ENCODE data around the gene VAV3. TPM values are rescaled to one million over a fixed set of nuclear protein-coding genes. Genes with fewer than 3 reads are reported as not detected.
"Not testable (repeated sequence)": the region's sequence is repeated elsewhere in the genome, so short reads cannot be mapped to it uniquely, and the experiment has no call there.

VAV3 gene
- polyA plus RNA-seq, 2 donors: 23.9 to 35.5 TPM

DNA sequence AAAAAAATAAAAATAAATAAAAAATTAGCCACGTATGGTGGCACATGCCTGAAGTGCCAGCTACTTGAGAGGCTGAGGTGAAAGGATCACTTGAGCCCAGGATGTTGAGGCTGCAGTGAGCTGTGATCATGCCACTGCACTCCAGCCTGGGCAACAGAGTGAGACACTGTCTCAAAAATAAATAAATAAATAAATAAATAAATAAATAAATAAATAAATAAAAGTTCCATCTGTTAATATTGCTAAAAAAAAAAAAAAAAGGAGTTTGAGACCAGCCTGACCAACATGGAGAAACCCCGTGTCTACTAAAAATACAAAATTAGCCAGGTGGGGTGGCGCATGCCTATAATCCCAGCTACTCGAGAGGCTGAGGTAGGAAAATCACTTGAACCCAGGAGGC is 244.8 kb downstream of the VAV3 start:
- H3K9me3 ChIP-seq (ENCODE audit: control insufficient read depth in 2 of 2, insufficient read depth in 1 of 2, low read depth in 1 of 2, low read length in 1 of 2); H3K4me3 ChIP-seq (ENCODE audit: low read depth in 1 of 2, low read length in 2 of 2); H3K4me1 ChIP-seq (ENCODE audit: control insufficient read depth in 2 of 2, insufficient read depth in 2 of 2, low read length in 1 of 2); H3K27ac ChIP-seq (ENCODE audit: low read depth in 2 of 2, low read length in 1 of 2); H3K36me3 ChIP-seq (ENCODE audit: control insufficient read depth in 2 of 2, insufficient read depth in 2 of 2, low read length in 1 of 2); H3K27me3 ChIP-seq (ENCODE audit: control insufficient read depth in 1 of 2, insufficient read depth in 2 of 2, low read length in 2 of 2): not testable (repeated sequence)
- 89 to 96% methylated on average over 4 of the region's 4 CpGs for WGBS, 2 donors

DNA sequence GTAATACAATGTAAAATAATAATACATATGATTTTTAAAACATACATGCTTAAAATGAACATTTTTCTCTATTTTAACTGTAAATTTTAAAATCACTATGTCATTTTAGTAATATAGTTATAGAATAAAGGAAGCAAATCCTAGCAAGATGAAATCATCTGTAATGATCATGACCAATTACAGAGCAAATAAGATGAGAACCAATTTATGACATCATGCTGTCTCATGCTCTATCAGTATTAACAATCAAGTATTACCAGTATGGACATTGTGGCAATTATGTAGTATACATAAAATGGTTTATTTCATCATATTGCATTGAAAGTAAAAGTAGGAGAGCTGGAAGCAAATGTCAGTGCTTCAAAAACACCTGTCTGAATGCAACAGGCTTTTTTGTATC is 255.0 kb downstream of the VAV3 start:
- Histone ChIP-seq H3K4me3 (ENCODE audit: low read depth in 1 of 2, low read length in 2 of 2) (no peak overlapping the region), H3K36me3 (ENCODE audit: control insufficient read depth in 2 of 2, insufficient read depth in 2 of 2, low read length in 1 of 2) (no peaks in the 10 kb centered on the region), H3K27me3 (ENCODE audit: control insufficient read depth in 1 of 2, insufficient read depth in 2 of 2, low read length in 2 of 2) (no peaks in the 10 kb centered on the region), H3K4me1 (ENCODE audit: control insufficient read depth in 2 of 2, insufficient read depth in 2 of 2, low read length in 1 of 2) (no peaks in the 10 kb centered on the region), H3K27ac (ENCODE audit: low read depth in 2 of 2, low read length in 1 of 2) (no peak overlapping the region), H3K9me3 (ENCODE audit: control insufficient read depth in 2 of 2, insufficient read depth in 1 of 2, low read depth in 1 of 2, low read length in 1 of 2) (no peaks in the 10 kb centered on the region)

DNA sequence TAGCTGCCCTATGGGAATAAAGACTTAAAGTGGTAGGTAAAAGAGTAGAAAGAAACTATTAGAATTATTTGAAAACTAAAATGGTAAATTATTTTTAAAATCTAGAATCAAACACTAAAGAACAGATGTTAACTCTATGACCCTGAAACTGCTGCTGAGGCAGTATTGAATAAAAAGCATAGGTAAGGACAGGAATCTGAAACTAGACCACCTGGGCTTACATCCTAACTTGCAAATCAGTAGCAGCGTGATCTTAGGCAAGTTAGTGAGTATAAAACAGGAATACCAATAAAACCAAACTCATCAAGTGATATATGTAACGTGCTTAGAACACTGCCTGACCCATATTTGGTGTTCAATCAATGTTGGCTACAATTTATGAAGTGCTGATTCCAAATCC is 257.9 kb downstream of the VAV3 start:
- H3K27me3 ChIP-seq (ENCODE audit: control insufficient read depth in 1 of 2, insufficient read depth in 2 of 2, low read length in 2 of 2): no peaks in the 10 kb centered on the region
- no peak overlapping the region for H3K4me3 ChIP-seq (ENCODE audit: low read depth in 1 of 2, low read length in 2 of 2)
- H3K9me3 ChIP-seq (ENCODE audit: control insufficient read depth in 2 of 2, insufficient read depth in 1 of 2, low read depth in 1 of 2, low read length in 1 of 2): no peaks in the 10 kb centered on the region
- H3K4me1 ChIP-seq (ENCODE audit: control insufficient read depth in 2 of 2, insufficient read depth in 2 of 2, low read length in 1 of 2): no peaks in the 10 kb centered on the region
- no peak overlapping the region for H3K27ac ChIP-seq (ENCODE audit: low read depth in 2 of 2, low read length in 1 of 2)
- H3K36me3 ChIP-seq (ENCODE audit: control insufficient read depth in 2 of 2, insufficient read depth in 2 of 2, low read length in 1 of 2): peaks cover 0 to 2% of the 10 kb centered on the region in 2 donors
- WGBS, 2 donors: 83 to 90% methylated on average over 2 of the region's 2 CpGs

DNA sequence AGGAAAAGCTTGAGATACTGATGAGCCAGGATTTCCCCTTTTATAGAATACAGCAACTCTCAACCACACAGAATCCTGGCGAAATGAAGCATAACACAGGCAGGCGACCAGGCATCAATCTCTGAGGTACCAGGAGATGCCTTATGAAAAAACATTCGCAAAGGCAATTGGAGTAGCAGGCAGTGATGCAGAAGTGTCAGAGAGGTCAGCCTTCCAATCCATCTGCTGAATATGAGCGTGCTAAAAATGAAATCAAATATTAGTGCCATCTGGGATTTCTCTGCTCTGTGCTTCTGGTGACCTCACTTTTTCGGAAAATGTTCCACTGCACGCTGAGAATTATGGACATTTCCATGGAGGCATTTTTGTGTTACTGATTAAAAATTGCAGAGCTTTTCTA is 258.8 kb downstream of the VAV3 start:
- Histone ChIP-seq H3K27me3 (ENCODE audit: control insufficient read depth in 1 of 2, insufficient read depth in 2 of 2, low read length in 2 of 2) (no peaks in the 10 kb centered on the region), H3K9me3 (ENCODE audit: control insufficient read depth in 2 of 2, insufficient read depth in 1 of 2, low read depth in 1 of 2, low read length in 1 of 2) (no peaks in the 10 kb centered on the region), H3K36me3 (ENCODE audit: control insufficient read depth in 2 of 2, insufficient read depth in 2 of 2, low read length in 1 of 2) (peaks cover 0 to 2% of the 10 kb centered on the region in 2 donors), H3K4me3 (ENCODE audit: low read depth in 1 of 2, low read length in 2 of 2) (no peak overlapping the region), H3K4me1 (ENCODE audit: control insufficient read depth in 2 of 2, insufficient read depth in 2 of 2, low read length in 1 of 2) (no peaks in the 10 kb centered on the region), H3K27ac (ENCODE audit: low read depth in 2 of 2, low read length in 1 of 2) (no peak overlapping the region)
- WGBS, 2 donors: 82 to 84% methylated on average over 6 of the region's 6 CpGs

DNA sequence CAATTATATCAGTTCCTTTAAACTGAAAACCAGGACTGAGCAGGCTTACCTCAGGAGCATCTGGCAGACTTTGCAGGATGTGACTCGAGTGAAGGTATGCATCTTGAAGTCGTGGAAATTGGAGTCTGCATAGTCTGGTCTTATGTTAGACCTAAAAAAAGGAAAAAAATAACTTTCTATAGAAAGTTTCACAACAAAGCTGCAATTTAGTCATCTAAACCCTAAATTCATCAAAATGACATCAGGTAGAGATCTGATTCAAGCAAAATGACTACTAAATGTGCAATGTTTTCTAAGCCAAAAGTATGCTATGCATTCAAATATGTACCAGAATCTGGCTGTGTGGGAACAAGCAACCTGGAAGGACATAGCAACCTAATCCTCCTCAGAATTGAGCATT is 260.1 kb downstream of the VAV3 start:
- Histone ChIP-seq H3K4me3 (ENCODE audit: low read depth in 1 of 2, low read length in 2 of 2) (no peak overlapping the region), H3K4me1 (ENCODE audit: control insufficient read depth in 2 of 2, insufficient read depth in 2 of 2, low read length in 1 of 2) (no peaks in the 10 kb centered on the region), H3K36me3 (ENCODE audit: control insufficient read depth in 2 of 2, insufficient read depth in 2 of 2, low read length in 1 of 2) (peaks cover 0 to 2% of the 10 kb centered on the region in 2 donors), H3K27ac (ENCODE audit: low read depth in 2 of 2, low read length in 1 of 2) (no peak overlapping the region), H3K27me3 (ENCODE audit: control insufficient read depth in 1 of 2, insufficient read depth in 2 of 2, low read length in 2 of 2) (no peaks in the 10 kb centered on the region), H3K9me3 (ENCODE audit: control insufficient read depth in 2 of 2, insufficient read depth in 1 of 2, low read depth in 1 of 2, low read length in 1 of 2) (no peaks in the 10 kb centered on the region)
- 65 to 71% methylated on average over 2 of the region's 2 CpGs for WGBS, 2 donors

DNA sequence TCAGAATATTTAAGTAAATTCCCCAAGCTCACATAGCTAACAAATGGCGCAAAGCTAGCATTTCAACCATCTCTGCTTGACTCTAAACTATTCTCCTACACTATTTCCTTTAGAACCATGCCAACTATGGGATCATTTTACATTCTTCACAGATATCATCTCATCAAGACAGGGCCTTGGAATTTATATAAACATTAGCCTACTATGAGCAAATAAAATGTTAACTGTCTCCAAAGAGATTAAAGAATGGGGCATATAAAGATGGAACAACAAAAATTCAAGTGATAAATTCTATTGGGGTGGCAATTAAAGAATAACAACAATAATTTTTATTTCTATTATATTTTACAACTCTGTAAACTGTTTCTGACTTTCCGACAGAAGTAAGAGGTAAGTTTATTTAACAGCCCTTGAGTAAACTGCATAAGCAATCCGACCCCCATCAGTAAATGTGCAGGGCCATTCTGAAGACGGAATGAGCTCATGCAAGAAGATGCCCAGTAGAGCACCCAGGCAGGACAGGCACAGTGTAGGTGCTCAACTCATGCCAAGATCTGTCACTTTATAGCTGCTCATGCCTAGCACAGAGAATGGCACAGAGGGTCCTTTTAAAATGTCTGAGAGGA is 261.9 kb downstream of the VAV3 start:
- no peak overlapping the region for H3K4me3 ChIP-seq (ENCODE audit: low read depth in 1 of 2, low read length in 2 of 2)
- H3K9me3 ChIP-seq (ENCODE audit: control insufficient read depth in 2 of 2, insufficient read depth in 1 of 2, low read depth in 1 of 2, low read length in 1 of 2): no peaks in the 10 kb centered on the region
- H3K36me3 ChIP-seq (ENCODE audit: control insufficient read depth in 2 of 2, insufficient read depth in 2 of 2, low read length in 1 of 2): peaks cover 0 to 2% of the 10 kb centered on the region in 2 donors
- no peaks in the 10 kb centered on the region for H3K4me1 ChIP-seq (ENCODE audit: control insufficient read depth in 2 of 2, insufficient read depth in 2 of 2, low read length in 1 of 2)
- no peak overlapping the region for H3K27ac ChIP-seq (ENCODE audit: low read depth in 2 of 2, low read length in 1 of 2)
- 79% methylated on average over 4 of the region's 4 CpGs for WGBS, 2 donors
- no peaks in the 10 kb centered on the region for H3K27me3 ChIP-seq (ENCODE audit: control insufficient read depth in 1 of 2, insufficient read depth in 2 of 2, low read length in 2 of 2)

DNA sequence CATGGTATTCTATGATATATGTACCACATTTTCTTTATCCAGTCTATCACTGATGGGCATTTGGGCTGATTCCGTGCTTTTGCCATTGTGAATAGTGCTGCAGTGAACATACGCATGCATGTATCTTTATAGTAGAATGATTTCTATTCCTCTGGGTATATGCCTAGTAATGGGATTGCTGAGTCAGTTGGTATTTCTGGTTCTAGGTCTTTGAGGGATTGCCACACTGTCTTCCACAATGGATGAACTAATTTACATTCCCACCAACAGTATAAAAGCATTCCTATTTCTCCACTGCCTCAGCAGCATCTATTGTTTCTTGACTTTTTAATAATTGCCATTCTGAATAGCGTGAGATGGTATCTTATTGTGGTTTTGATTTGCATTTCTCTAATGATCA is 264.3 kb downstream of the VAV3 start:
- not testable (repeated sequence) for H3K4me1 ChIP-seq (ENCODE audit: control insufficient read depth in 2 of 2, insufficient read depth in 2 of 2, low read length in 1 of 2); H3K27ac ChIP-seq (ENCODE audit: low read depth in 2 of 2, low read length in 1 of 2); H3K27me3 ChIP-seq (ENCODE audit: control insufficient read depth in 1 of 2, insufficient read depth in 2 of 2, low read length in 2 of 2); H3K36me3 ChIP-seq (ENCODE audit: control insufficient read depth in 2 of 2, insufficient read depth in 2 of 2, low read length in 1 of 2); H3K4me3 ChIP-seq (ENCODE audit: low read depth in 1 of 2, low read length in 2 of 2); H3K9me3 ChIP-seq (ENCODE audit: control insufficient read depth in 2 of 2, insufficient read depth in 1 of 2, low read depth in 1 of 2, low read length in 1 of 2)
- WGBS, 2 donors: 62 to 83% methylated on average over 3 of the region's 3 CpGs

DNA sequence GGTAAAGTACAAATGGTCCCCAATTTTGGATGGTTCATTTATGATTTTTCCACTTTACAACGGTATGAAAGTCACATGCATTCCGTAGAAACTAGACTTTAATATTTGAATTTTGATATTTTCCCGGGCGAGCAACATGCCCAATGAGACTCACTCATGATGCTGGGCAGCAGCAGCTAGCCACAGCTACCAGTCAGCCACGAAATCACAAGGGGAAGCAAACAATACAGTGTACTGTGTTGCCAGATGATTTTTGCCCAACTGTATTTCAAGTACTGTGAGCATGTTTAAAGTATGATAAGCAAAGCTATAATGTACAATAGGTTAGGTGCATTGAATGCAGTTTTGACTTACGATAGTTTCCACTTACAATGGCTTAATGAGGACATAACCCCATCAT is 266.8 kb downstream of the VAV3 start:
- 90 to 91% methylated on average over 6 of the region's 6 CpGs for WGBS, 2 donors

DNA sequence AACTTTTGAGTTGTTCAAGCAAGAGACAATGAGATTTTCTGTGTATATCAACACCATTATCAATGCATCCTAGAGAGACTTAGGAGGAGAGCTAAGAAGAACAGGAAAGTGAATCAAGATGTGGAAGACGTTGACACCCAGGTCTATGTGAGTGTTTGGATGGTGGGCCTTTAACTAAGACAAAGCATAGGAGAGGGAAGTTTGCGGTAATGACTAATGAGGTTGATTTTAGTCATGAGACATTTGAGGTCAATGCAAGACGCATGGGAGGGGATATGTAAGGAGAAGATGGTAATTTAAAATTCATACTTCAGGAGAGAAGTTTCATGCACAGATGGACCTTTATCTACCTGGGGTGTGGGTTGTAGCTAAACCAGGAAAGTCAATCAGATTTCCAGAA is 269.6 kb downstream of the VAV3 start:
- Histone ChIP-seq H3K4me1 (ENCODE audit: control insufficient read depth in 2 of 2, insufficient read depth in 2 of 2, low read length in 1 of 2) (peaks cover 0 to 1% of the 10 kb centered on the region in 2 donors), H3K4me3 (ENCODE audit: low read depth in 1 of 2, low read length in 2 of 2) (no peak overlapping the region), H3K27me3 (ENCODE audit: control insufficient read depth in 1 of 2, insufficient read depth in 2 of 2, low read length in 2 of 2) (no peaks in the 10 kb centered on the region), H3K36me3 (ENCODE audit: control insufficient read depth in 2 of 2, insufficient read depth in 2 of 2, low read length in 1 of 2) (no peaks in the 10 kb centered on the region), H3K27ac (ENCODE audit: low read depth in 2 of 2, low read length in 1 of 2) (no peak overlapping the region), H3K9me3 (ENCODE audit: control insufficient read depth in 2 of 2, insufficient read depth in 1 of 2, low read depth in 1 of 2, low read length in 1 of 2) (no peaks in the 10 kb centered on the region)
- WGBS, 2 donors: 90% methylated on average over 3 of the region's 3 CpGs

More for the DNA sequence above, 266.8 kb downstream of the VAV3 start:
- Histone ChIP-seq H3K4me3 (ENCODE audit: low read depth in 1 of 2, low read length in 2 of 2) (no peak overlapping the region), H3K27me3 (ENCODE audit: control insufficient read depth in 1 of 2, insufficient read depth in 2 of 2, low read length in 2 of 2) (no peaks in the 10 kb centered on the region), H3K36me3 (ENCODE audit: control insufficient read depth in 2 of 2, insufficient read depth in 2 of 2, low read length in 1 of 2) (peaks cover 0 to 2% of the 10 kb centered on the region in 2 donors), H3K27ac (ENCODE audit: low read depth in 2 of 2, low read length in 1 of 2) (no peak overlapping the region), H3K4me1 (ENCODE audit: control insufficient read depth in 2 of 2, insufficient read depth in 2 of 2, low read length in 1 of 2) (no peaks in the 10 kb centered on the region), H3K9me3 (ENCODE audit: control insufficient read depth in 2 of 2, insufficient read depth in 1 of 2, low read depth in 1 of 2, low read length in 1 of 2) (no peaks in the 10 kb centered on the region)

DNA sequence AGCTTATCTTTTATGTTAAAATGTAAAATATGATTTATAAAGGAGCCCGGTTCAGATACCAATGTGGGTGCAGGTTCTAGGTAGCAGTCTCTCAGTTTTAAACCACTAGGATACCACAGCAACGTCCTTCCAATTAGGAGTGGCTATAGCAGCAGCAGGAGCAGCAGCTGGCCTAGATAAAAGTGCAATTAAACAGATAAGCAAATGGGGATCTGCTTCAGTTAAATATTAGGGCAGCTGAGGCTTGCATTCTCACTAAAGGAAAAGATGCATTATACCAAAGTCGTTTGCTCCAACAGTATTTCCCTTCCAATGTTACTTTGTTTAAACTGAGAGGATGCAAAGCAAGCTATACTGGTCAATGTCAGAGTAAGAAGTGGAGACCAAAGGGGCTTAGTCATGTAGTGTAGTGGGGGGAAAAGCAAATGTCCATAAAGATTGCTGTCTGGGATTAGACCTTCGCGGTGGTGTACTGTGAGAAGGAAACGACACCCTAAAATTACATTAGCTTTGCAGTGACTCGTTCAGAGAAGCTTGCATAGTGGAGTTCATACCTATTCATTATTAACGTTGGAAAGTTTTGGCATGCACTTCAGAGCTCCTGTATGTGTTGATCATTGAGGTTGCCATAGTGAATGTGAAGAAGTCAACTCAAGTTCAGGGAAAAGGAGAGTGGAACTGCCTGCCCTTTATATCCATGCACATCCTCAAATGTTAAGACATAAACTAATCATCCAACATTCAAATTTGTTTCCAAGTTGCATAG is 272.2 kb downstream of the VAV3 start:
- Histone ChIP-seq H3K27ac (ENCODE audit: low read depth in 2 of 2, low read length in 1 of 2) (peak overlapping the region in 1 of 2 donors; percentile 5), H3K4me3 (ENCODE audit: low read depth in 1 of 2, low read length in 2 of 2) (no peak overlapping the region), H3K36me3 (ENCODE audit: control insufficient read depth in 2 of 2, insufficient read depth in 2 of 2, low read length in 1 of 2) (no peaks in the 10 kb centered on the region), H3K4me1 (ENCODE audit: control insufficient read depth in 2 of 2, insufficient read depth in 2 of 2, low read length in 1 of 2) (peaks cover 0 to 4% of the 10 kb centered on the region in 2 donors), H3K9me3 (ENCODE audit: control insufficient read depth in 2 of 2, insufficient read depth in 1 of 2, low read depth in 1 of 2, low read length in 1 of 2) (no peaks in the 10 kb centered on the region), H3K27me3 (ENCODE audit: control insufficient read depth in 1 of 2, insufficient read depth in 2 of 2, low read length in 2 of 2) (no peaks in the 10 kb centered on the region)
- WGBS, 2 donors: 35 to 39% methylated on average over 8 of the region's 8 CpGs
